ENCODE measurements around the gene SRRM3. TPM values are rescaled to one million over a fixed set of nuclear protein-coding genes. Genes with fewer than 3 reads are reported as not detected.

The SRRM3 gene
- total and polyA plus RNA-seq, 9 of the 15 experiments (the other 6 are each of a cell fraction or from before 2014, with no cell fraction given), result 0.04 to 0.91 (median 0.46) TPM; not detected in 2

Other genes starting within 250 kb of the SRRM3 start
- gene TMEM120A, start 207.3 kb upstream of the SRRM3 start, total RNA-seq (2014; rRNA removed), result 22.4 and 22.9 TPM in 2 replicates
- 19.5 and 19.6 TPM in 2 replicates for gene TMEM120A, start 207.3 kb upstream of the SRRM3 start, total RNA-seq (2014; rRNA removed; fragmentation: Illumina TruSeq; extraction: Trizol)
- 13.6 and 17.4 TPM in 2 replicates for gene TMEM120A, start 207.3 kb upstream of the SRRM3 start, total RNA-seq (2015; rRNA removed; fragmentation: Illumina TruSeq; extraction: Trizol)
- 33.8 and 36.4 TPM in 2 replicates for gene TMEM120A, start 207.3 kb upstream of the SRRM3 start, total RNA-seq (2021)
- 90.2 and 90.5 TPM in 2 replicates for gene TMEM120A, start 207.3 kb upstream of the SRRM3 start, polyA plus RNA-seq (2011; rRNA removed)
- gene TMEM120A, start 207.3 kb upstream of the SRRM3 start, polyA plus RNA-seq (2014; fragmentation: Illumina TruSeq; extraction: Trizol), result 32.1 and 39.5 TPM in 2 replicates
- gene TMEM120A, start 207.3 kb upstream of the SRRM3 start, polyA plus RNA-seq (2014; fragmentation: Nextera tagmentation; extraction: Ambion mirVana), result 1 to 10 TPM; 2.3 to 8.3 TPM
- 33.5 and 43.5 TPM in 2 replicates for gene TMEM120A, start 207.3 kb upstream of the SRRM3 start, polyA plus RNA-seq (2014; rRNA removed)
- 43.2 and 60.0 TPM in 2 replicates for gene STYXL1, start 153.9 kb upstream of the SRRM3 start, total RNA-seq (2014; rRNA removed)
- 57.2 and 59.2 TPM in 2 replicates for gene STYXL1, start 153.9 kb upstream of the SRRM3 start, total RNA-seq (2014; rRNA removed; fragmentation: Illumina TruSeq; extraction: Trizol)
- 44.8 and 54.9 TPM in 2 replicates for gene STYXL1, start 153.9 kb upstream of the SRRM3 start, total RNA-seq (2015; rRNA removed; fragmentation: Illumina TruSeq; extraction: Trizol)
- 44.3 and 50.0 TPM in 2 replicates for gene STYXL1, start 153.9 kb upstream of the SRRM3 start, total RNA-seq (2021)
- gene STYXL1, start 153.9 kb upstream of the SRRM3 start, polyA plus RNA-seq (2011; rRNA removed), result 56.6 and 97.2 TPM in 2 replicates
- 72.2 and 82.7 TPM in 2 replicates for gene STYXL1, start 153.9 kb upstream of the SRRM3 start, polyA plus RNA-seq (2014; fragmentation: Illumina TruSeq; extraction: Trizol)
- gene STYXL1, start 153.9 kb upstream of the SRRM3 start, polyA plus RNA-seq (2014; fragmentation: Nextera tagmentation; extraction: Ambion mirVana), result 10 to 100 TPM; 36.5 to 49.7 TPM
- 49.9 and 67.4 TPM in 2 replicates for gene STYXL1, start 153.9 kb upstream of the SRRM3 start, polyA plus RNA-seq (2014; rRNA removed)
- 300 and 442 TPM in 2 replicates for gene MDH2, start 153.8 kb upstream of the SRRM3 start, total RNA-seq (2014; rRNA removed)
- 153 and 164 TPM in 2 replicates for gene MDH2, start 153.8 kb upstream of the SRRM3 start, total RNA-seq (2014; rRNA removed; fragmentation: Illumina TruSeq; extraction: Trizol)
- 216 and 230 TPM in 2 replicates for gene MDH2, start 153.8 kb upstream of the SRRM3 start, total RNA-seq (2015; rRNA removed; fragmentation: Illumina TruSeq; extraction: Trizol)
- gene MDH2, start 153.8 kb upstream of the SRRM3 start, total RNA-seq (2021), result 671 and 701 TPM in 2 replicates
- gene MDH2, start 153.8 kb upstream of the SRRM3 start, polyA plus RNA-seq (2011; rRNA removed), result 106 and 358 TPM in 2 replicates
- gene MDH2, start 153.8 kb upstream of the SRRM3 start, polyA plus RNA-seq (2014; fragmentation: Illumina TruSeq; extraction: Trizol), result 509 and 570 TPM in 2 replicates
- 100 to 1,000 TPM; 242 to 411 TPM for gene MDH2, start 153.8 kb upstream of the SRRM3 start, polyA plus RNA-seq (2014; fragmentation: Nextera tagmentation; extraction: Ambion mirVana)
- gene MDH2, start 153.8 kb upstream of the SRRM3 start, polyA plus RNA-seq (2014; rRNA removed), result 211 and 216 TPM in 2 replicates
- 138 and 216 TPM in 2 replicates for gene HSPB1, start 100.8 kb downstream of the SRRM3 start, total RNA-seq (2014; rRNA removed)
- gene HSPB1, start 100.8 kb downstream of the SRRM3 start, total RNA-seq (2014; rRNA removed; fragmentation: Illumina TruSeq; extraction: Trizol), result 16.0 and 27.1 TPM in 2 replicates
- gene HSPB1, start 100.8 kb downstream of the SRRM3 start, total RNA-seq (2015; rRNA removed; fragmentation: Illumina TruSeq; extraction: Trizol), result 180 TPM in 2 replicates
- gene HSPB1, start 100.8 kb downstream of the SRRM3 start, total RNA-seq (2021), result 522 and 565 TPM in 2 replicates
- gene HSPB1, start 100.8 kb downstream of the SRRM3 start, polyA plus RNA-seq (2011; rRNA removed), result 44.8 and 88.9 TPM in 2 replicates
- 258 and 607 TPM in 2 replicates for gene HSPB1, start 100.8 kb downstream of the SRRM3 start, polyA plus RNA-seq (2014; fragmentation: Illumina TruSeq; extraction: Trizol)
- 100 to 1,000 TPM in 1 of 2 experiments, 10 to 100 TPM in 1; 97.3 to 128 TPM for gene HSPB1, start 100.8 kb downstream of the SRRM3 start, polyA plus RNA-seq (2014; fragmentation: Nextera tagmentation; extraction: Ambion mirVana)
- 283 and 298 TPM in 2 replicates for gene HSPB1, start 100.8 kb downstream of the SRRM3 start, polyA plus RNA-seq (2014; rRNA removed)
- 50.3 and 53.2 TPM in 2 replicates for gene YWHAG, start 157.1 kb downstream of the SRRM3 start, total RNA-seq (2014; rRNA removed)
- 144 and 155 TPM in 2 replicates for gene YWHAG, start 157.1 kb downstream of the SRRM3 start, total RNA-seq (2014; rRNA removed; fragmentation: Illumina TruSeq; extraction: Trizol)
- gene YWHAG, start 157.1 kb downstream of the SRRM3 start, total RNA-seq (2015; rRNA removed; fragmentation: Illumina TruSeq; extraction: Trizol), result 135 and 136 TPM in 2 replicates
- 238 and 246 TPM in 2 replicates for gene YWHAG, start 157.1 kb downstream of the SRRM3 start, total RNA-seq (2021)
- gene YWHAG, start 157.1 kb downstream of the SRRM3 start, polyA plus RNA-seq (2011; rRNA removed), result 67.6 and 94.5 TPM in 2 replicates
- 200 and 204 TPM in 2 replicates for gene YWHAG, start 157.1 kb downstream of the SRRM3 start, polyA plus RNA-seq (2014; fragmentation: Illumina TruSeq; extraction: Trizol)
- 10 to 100 TPM; 30.4 to 37.6 TPM for gene YWHAG, start 157.1 kb downstream of the SRRM3 start, polyA plus RNA-seq (2014; fragmentation: Nextera tagmentation; extraction: Ambion mirVana)
- 74.9 and 83.6 TPM in 2 replicates for gene YWHAG, start 157.1 kb downstream of the SRRM3 start, polyA plus RNA-seq (2014; rRNA removed)
- 0.41 and 0.49 TPM in 2 replicates for gene SSC4D, start 207.8 kb downstream of the SRRM3 start, total RNA-seq (2014; rRNA removed)
- 0.19 and 0.65 TPM in 2 replicates for gene SSC4D, start 207.8 kb downstream of the SRRM3 start, total RNA-seq (2014; rRNA removed; fragmentation: Illumina TruSeq; extraction: Trizol)
- gene SSC4D, start 207.8 kb downstream of the SRRM3 start, total RNA-seq (2015; rRNA removed; fragmentation: Illumina TruSeq; extraction: Trizol), result 0.98 and 1.1 TPM in 2 replicates
- gene SSC4D, start 207.8 kb downstream of the SRRM3 start, total RNA-seq (2021), result 0.98 and 1.2 TPM in 2 replicates
- 0.91 and 1.2 TPM in 2 replicates for gene SSC4D, start 207.8 kb downstream of the SRRM3 start, polyA plus RNA-seq (2011; rRNA removed)
- 0.80 and 1.5 TPM in 2 replicates for gene SSC4D, start 207.8 kb downstream of the SRRM3 start, polyA plus RNA-seq (2014; fragmentation: Illumina TruSeq; extraction: Trizol)
- under 1 TPM in 1 of 2 experiments, not detected in 1; 0.06 TPM for gene SSC4D, start 207.8 kb downstream of the SRRM3 start, polyA plus RNA-seq (2014; fragmentation: Nextera tagmentation; extraction: Ambion mirVana)
- gene SSC4D, start 207.8 kb downstream of the SRRM3 start, polyA plus RNA-seq (2014; rRNA removed), result 0.67 and 1.0 TPM in 2 replicates
- gene ZP3, start 223.1 kb downstream of the SRRM3 start, total RNA-seq (2014; rRNA removed), result 2.5 and 3.8 TPM in 2 replicates
- 1.5 and 2.3 TPM in 2 replicates for gene ZP3, start 223.1 kb downstream of the SRRM3 start, total RNA-seq (2014; rRNA removed; fragmentation: Illumina TruSeq; extraction: Trizol)
- gene ZP3, start 223.1 kb downstream of the SRRM3 start, total RNA-seq (2015; rRNA removed; fragmentation: Illumina TruSeq; extraction: Trizol), result 2.8 and 2.9 TPM in 2 replicates
- 2.3 and 3.9 TPM in 2 replicates for gene ZP3, start 223.1 kb downstream of the SRRM3 start, total RNA-seq (2021)
- 2.4 and 8.1 TPM in 2 replicates for gene ZP3, start 223.1 kb downstream of the SRRM3 start, polyA plus RNA-seq (2011; rRNA removed)
- 3.5 and 3.8 TPM in 2 replicates for gene ZP3, start 223.1 kb downstream of the SRRM3 start, polyA plus RNA-seq (2014; fragmentation: Illumina TruSeq; extraction: Trizol)
- 1 to 10 TPM; 2.0 to 2.8 TPM for gene ZP3, start 223.1 kb downstream of the SRRM3 start, polyA plus RNA-seq (2014; fragmentation: Nextera tagmentation; extraction: Ambion mirVana)
- gene ZP3, start 223.1 kb downstream of the SRRM3 start, polyA plus RNA-seq (2014; rRNA removed), result 1.4 and 3.7 TPM in 2 replicates

Data from K562 (cell line).